GM18511 (cell line): Measurements from ENCODE around the gene OPTC.
"Not testable (repeated sequence)": the region's sequence is repeated elsewhere in the genome, so short reads cannot be mapped to it uniquely, and the experiment has no call there.

Experiments
- ATAC-seq: cut with Tn5 transposase; IDR thresholded peaks from one replicate; pipeline ENCODE4 v1.9.1; 2021; ENCODE audit warnings: mild to moderate bottlenecking, moderate library complexity; ENCODE audit not compliant: unreplicated experiment

OPTC gene

GRCh38 chr1:203465146-203465798 is 28.7 kb upstream of the OPTC start:
- no peak for ATAC-seq

DNA sequence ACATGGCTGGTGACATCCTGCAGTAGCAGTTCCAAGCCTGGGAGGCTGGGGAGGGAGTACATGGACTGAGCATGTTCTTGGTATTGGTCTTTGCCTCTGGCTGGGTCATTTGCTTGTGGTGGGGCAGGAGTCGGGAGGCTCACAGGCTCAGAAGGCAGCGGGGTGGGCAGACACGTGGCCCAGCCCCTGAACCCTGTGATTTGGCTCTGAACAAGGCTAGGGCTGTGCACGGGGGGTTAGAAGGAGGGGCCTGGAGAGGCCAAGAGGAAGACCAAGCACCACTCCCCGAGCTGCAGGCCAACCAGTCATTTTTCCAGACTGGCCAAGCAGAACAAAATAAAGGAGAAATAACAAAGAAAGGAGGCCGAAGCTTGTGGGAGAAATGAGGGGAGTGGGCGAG is 28.0 kb upstream of the OPTC start:
- ATAC-seq: no peak

DNA sequence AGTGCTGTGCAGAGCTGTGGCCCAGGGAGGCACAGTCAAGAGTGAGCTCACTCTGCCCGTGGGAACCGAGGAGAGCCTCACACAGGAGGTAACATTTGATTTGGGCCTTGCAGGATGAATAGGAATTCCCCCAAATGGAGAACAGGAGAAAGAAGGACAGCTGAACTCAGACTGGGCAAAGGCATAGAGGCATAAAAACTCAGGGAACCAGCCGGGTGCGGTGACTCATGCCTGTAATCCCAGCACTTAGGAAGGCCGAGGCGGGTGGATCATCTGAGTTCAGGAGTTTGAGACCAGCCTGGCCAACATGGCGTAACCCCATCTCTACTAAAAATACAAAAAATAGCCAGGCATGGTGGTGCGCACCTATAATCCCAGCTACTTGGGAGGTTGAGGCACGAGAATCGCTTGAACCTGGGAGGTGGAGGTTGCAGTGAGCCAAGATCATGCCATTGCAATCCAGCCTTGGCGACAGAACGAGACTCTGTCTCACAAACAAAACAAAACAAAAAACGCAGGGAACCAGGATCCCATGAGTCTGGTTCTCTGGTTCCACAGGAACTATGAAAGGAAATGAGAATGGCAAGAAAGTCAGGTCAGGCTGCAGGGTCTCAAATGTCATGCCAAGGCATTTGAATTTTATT is 26.9 kb upstream of the OPTC start:
- ATAC-seq: not testable (repeated sequence)

- ATAC-seq: no peak
Measured at GRCh38 chr1:203467550-203467921, 26.4 kb upstream of the OPTC start.

- no peak for ATAC-seq
Measured at GRCh38 chr1:203468326-203468725, 25.6 kb upstream of the OPTC start.

DNA sequence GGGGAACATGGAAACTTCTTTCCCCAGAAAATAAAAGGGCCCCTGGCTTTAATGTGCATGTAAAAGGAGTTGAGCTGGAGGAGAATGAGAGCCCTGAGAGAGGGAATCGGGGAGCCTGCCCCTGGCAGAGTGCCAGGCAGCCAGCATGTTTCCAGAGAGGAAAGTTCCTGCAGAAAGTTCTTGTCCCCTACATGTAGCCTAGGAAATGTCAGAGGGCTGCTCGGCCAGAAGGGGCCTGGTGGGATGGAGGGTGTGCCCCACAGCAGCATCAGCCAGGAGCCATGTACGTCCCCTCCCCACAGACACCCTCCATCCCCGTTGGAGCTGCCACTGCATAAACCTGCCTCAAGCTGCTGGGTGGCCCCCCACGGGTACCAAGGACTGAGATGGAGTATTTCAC is 23.7 kb upstream of the OPTC start:
- no peak for ATAC-seq

DNA sequence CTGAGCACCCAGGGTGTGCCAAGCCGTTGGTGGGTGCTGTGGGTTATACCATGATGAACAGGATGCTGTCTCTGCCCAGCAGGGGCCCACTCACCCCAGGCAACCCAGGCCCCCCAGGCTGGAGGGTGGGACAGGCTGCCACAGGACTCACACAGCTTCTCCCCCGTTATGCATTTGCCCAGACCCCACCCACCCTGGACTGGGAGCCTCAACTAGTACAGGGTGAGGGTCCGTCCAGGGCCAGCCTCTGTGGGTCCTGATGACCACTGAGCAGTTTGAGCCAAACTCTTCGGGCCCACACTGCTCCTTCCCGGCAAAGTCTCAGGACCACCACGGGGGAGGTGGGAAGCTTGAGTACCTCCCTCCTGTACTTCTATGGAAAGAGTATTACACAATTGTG is 22.1 kb upstream of the OPTC start:
- ATAC-seq: no peak

DNA sequence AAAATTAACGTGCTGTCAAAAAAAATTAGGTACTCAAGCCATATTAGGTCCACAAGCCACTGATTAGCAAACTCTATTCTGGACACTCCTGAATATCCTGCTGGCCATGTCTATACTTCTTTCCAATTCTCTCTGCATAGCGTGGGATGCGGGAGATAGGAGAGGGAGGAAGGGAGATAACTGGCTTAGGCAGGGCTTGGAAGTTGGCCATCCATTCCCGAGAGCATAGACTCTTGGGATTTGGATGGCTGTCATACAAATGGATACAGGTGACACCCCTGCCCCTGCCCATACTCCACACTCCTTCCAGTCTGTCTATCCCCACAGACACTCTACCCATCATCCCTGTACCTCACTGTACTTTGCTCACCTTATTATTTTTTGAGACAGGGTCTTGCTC is 20.7 kb upstream of the OPTC start:
- ATAC-seq: no peak

GRCh38 chr1:203473781-203474305 is 20.1 kb upstream of the OPTC start:
- ATAC-seq: no peak

DNA sequence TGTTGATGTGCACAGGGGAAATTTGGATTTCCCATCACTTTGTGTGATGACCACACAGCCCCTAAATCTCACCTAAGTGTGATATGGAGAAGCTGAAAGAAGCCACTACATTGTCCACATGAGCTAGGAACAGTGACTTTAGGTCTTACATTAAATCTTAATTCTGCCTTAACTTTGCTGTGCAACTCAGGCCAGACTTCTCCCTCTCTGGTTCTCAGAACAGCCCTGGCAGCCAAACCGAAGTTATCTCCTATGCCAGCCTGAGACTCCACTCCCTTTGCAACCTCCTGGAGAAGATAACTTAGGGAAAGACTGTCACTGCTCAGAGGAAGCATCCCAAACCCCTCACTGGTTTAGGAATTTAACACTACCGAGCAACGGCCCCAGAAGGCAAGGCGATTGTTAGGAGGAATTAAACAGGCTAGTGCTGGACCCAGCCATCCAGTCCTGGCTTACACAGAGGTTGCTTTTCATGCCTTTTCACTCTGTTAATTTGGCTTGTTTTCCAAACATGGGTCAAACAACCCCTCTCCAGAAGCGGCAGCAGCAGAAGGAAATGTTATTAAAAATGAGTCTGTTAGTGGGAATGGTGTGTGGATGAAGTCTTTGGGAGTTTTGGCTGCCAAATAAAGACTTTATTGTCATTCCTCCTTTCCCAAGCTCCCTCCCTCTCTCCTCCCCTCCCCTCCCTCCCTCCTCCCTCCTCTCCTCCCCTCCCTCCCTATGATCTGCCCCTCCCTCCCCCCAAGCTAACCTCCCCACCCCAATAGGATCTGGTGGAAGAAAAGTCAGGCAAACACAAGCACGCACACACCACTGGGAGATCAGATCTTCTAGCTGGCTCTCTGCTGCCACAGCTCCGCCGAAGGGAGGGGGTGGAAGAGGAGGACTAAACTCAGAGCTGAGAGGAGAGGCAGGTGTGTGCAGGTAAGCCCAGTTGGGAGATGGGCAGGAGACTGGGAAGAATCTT is 18.7 kb upstream of the OPTC start, which contains the start of gene PRELP:
Gene PRELP, plus strand, starts transcription at position 795 of the 970 bp plus-strand sequence. CDS start 7,379 bp downstream, outside the sequence.
- no peak for ATAC-seq

GRCh38 chr1:203476216-203476814 is 17.6 kb upstream of the OPTC start:
- no peak for ATAC-seq

- ATAC-seq: no peak
Measured at GRCh38 chr1:203477748-203478147, 16.2 kb upstream of the OPTC start.

DNA sequence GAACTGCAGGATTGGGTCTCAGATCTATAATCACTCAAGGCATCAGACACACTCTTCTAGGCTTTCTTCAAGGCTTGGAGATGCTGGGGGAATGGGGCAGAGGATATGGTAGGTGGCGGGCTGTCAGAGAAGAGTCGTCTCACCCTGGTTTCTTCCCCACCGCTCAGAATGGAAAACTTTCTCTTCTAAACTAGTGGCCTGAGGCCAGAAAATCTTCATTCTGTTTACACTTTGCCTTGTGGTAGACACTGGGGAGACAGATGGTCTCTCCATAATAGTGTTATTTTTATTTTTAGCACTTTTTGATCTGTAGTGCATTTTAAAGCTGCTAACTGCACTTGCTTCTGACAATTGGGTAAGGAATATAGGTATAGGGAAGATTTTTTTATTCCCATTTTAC is 15.7 kb upstream of the OPTC start:
- no peak for ATAC-seq

DNA sequence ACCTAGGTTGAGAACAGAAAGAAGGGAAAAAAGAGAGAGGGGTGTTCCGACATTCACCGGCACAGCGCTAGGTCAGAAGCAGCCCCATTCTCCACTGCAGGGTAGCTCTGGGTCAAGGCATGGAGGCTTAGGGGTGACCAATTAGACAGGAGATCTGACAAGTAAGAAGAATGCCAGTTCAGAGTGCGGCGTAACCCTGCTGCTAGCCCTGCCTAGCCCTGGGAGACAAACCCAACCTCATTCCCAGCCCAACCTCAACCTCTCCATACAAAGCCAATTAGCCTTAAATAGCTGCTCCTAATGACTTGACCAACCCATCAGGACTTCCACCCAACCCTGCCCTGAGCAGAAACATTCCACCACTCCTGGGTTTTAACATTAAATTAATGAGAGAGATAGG is 15.0 kb upstream of the OPTC start:
- ATAC-seq: no peak

DNA sequence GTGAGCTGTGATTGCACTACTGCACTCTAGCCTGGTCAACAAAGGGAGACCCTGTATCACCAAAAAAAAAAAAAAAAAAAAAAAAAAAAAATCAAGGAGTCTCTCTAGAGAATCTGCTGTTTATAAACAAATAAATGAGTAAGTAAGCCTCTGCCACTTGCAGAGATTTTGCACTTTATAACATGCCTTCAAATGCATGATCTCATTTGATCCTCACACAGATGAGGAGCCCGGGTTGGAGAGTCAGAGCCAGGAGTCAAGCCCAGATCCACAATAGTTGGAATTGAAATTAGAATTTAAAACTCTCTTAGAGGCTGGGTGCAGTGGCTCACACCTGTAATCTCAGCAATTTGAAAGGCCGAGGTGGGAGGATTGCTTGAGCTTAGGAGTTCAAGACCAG is 14.3 kb upstream of the OPTC start:
- no peak for ATAC-seq

DNA sequence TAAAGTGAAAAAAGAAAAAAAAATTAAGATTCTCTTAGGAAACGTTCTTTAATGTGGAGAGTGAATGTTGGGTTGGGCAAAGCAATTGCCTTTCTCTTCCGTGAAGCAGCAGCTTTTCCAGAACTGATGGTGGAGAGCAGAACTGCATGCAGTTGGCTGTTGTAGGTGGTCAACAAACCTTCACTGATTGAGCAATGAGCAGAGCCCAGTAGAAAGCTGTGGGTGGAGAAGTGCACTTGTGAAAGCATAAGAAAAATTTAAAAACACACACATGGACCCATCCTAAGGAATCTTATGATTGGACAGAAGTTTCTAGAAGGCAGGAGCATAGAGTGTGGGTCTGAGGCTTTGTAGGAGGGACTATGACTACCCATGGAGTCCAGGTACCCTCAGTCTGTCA is 13.9 kb upstream of the OPTC start:
- no peak for ATAC-seq

GRCh38 chr1:203480525-203481084 is 13.3 kb upstream of the OPTC start:
- ATAC-seq: no peak

DNA sequence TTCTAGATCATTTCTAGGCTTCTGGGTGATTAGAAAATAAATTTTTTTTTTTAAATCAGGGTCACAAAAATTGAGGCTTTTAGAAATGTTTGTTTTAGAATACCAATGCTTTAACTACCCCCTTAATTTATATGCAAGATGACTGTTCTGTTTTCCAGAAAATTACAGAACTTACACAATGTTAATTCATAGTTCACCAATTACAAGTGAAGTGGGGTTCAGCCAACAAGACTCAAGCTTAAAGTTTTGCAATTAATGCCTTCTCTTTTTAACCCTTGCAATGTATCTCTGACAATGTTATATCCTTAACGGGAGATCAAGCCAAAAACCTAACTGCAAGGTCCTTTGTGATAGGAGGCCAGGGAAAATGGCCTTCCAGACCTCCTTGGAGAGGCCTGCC is 12.8 kb upstream of the OPTC start:
- ATAC-seq: no peak

GRCh38 chr1:203486618-203487370 is 7.2 kb upstream of the OPTC start:
- ATAC-seq: no peak

DNA sequence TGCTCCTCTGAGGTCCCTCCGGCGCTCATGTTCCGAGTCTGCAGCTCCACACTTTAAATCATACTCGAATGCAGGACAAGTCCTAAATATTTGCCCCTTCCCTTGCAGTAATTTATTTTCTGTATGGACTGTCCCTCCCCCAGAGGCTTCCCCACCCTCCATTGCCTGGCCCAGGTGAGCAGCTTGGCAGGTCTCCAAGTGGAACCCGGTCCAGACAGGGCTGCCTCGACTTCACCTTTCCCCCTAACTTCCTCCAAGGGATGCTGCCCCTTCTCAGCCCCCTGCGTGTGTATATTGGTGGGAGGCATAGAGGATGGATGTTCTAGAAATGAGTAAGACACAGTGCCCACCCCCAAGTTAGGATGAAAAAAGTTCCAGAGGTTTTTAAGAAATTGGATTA is 5.4 kb upstream of the OPTC start:
- no peak for ATAC-seq
